ENCODE measurements around the gene DLGAP4.

DLGAP4 gene

DNA sequence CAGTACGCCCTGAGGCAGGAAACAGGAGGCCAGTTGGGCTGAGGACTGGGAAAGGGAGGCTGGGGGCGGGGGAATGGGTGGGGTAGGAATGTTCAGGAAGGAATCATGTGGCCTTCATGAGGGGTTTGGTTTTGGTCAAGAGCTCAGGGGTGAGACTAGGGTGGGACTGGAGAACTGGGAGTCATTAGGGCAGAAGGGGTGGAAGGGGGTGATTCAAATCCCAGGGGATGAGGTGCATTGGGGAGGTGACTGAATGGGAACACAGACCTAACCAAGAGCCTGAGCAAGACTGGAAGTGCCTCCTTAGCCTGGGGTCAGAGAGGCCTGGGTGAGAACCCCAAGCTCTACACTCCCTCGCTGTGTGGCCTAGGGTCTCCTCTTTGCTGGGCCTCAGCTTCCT, 86.8 kb downstream of the DLGAP4 start:
- no peaks in the 10 kb centered on the region for H4K20me1 ChIP-seq (ENCODE audit: insufficient read depth, low read length)
- no peaks in the 10 kb centered on the region for H3K9me3 ChIP-seq (replicated peaks; ENCODE audit: insufficient read depth, low read length)
- TF ChIP-seq, protein P1, sequence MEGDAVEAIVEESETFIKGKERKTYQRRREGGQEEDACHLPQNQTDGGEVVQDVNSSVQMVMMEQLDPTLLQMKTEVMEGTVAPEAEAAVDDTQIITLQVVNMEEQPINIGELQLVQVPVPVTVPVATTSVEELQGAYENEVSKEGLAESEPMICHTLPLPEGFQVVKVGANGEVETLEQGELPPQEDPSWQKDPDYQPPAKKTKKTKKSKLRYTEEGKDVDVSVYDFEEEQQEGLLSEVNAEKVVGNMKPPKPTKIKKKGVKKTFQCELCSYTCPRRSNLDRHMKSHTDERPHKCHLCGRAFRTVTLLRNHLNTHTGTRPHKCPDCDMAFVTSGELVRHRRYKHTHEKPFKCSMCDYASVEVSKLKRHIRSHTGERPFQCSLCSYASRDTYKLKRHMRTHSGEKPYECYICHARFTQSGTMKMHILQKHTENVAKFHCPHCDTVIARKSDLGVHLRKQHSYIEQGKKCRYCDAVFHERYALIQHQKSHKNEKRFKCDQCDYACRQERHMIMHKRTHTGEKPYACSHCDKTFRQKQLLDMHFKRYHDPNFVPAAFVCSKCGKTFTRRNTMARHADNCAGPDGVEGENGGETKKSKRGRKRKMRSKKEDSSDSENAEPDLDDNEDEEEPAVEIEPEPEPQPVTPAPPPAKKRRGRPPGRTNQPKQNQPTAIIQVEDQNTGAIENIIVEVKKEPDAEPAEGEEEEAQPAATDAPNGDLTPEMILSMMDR (IDR thresholded peaks at IDR 0.05; ENCODE audit: low read length), result no peak
- no peak for TF ChIP-seq EZH2 (optimal IDR thresholded peaks at IDR 0.05; ENCODE audit: low read depth, low read length)
- TF ChIP-seq EZH2phosphoT487 (IDR thresholded peaks at IDR 0.05; ENCODE audit: low read length), result no peak
- no peak for DNase-seq
- H3K9me2 ChIP-seq (replicated peaks; ENCODE audit: insufficient read depth, low read length), result no peaks in the 10 kb centered on the region
- no peak overlapping the region for H3K4me3 ChIP-seq (ENCODE audit: low read length)
- H2AFZ ChIP-seq (ENCODE audit: low read length), result no peak overlapping the region
- H3K4me1 ChIP-seq (ENCODE audit: low read length), result no peaks in the 10 kb centered on the region
- peaks cover 30% of the 10 kb centered on the region for H3K27me3 ChIP-seq (replicated peaks; ENCODE audit: insufficient read depth, low read length)
- no peak overlapping the region for H3K4me2 ChIP-seq (ENCODE audit: low read depth, low read length)
- H3K36me3 ChIP-seq (replicated peaks; ENCODE audit: insufficient read depth, low read length), result no peaks in the 10 kb centered on the region
- no peaks in the 10 kb centered on the region for H3F3A ChIP-seq (ENCODE audit: insufficient read depth, low read length)
- no peak overlapping the region for H3K27ac ChIP-seq (ENCODE audit: low read length)
- no peak overlapping the region for H3K9ac ChIP-seq (ENCODE audit: low read length)
- no peaks in the 10 kb centered on the region for H3K79me2 ChIP-seq (ENCODE audit: low read length)

DNA sequence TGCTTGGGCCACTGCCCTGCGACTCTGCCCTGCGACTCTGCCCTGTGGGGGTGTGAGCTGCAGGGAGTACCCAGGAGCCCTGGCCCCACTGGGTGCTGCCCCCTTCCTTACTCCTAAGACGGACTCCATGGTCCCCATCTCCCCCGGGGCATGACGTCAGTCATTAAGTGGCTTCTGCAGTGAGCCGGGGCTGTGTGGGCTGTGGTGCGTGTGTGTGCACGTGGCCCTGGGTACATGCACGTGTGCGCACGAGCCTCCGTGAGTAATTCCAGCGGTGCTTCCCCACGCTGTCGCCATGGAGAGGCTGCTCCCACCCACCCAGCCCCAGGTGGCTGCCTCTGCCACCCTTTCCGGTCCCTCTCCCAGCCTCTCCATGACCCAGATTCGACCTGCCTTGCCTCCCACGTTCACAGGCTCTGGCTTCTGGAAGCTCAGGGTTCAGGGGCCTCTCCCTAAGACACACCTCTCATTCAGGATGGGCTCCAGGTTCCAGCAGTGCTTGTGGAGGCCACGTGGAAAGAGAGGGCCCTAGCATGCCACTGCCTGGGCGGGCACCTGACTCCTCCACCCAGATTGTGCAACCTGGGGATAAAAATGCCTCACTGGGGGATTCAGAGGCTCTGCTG, 88.3 kb downstream of the DLGAP4 start:
- peaks cover 5% of the 10 kb centered on the region; the same call in 1 of the 2 replicates for H3K4me1 ChIP-seq (ENCODE audit: low read length)
- no peak for DNase-seq
- no peaks in the 10 kb centered on the region for H3K79me2 ChIP-seq (ENCODE audit: low read length)
- TF ChIP-seq, protein P1 (IDR thresholded peaks at IDR 0.05; ENCODE audit: low read length), result no peak
- TF ChIP-seq EZH2 (optimal IDR thresholded peaks at IDR 0.05; ENCODE audit: low read depth, low read length), result no peak
- no peak for TF ChIP-seq EZH2phosphoT487 (IDR thresholded peaks at IDR 0.05; ENCODE audit: low read length)
- H3K4me2 ChIP-seq (ENCODE audit: low read depth, low read length), result no peak overlapping the region
- no peak overlapping the region for H3K4me3 ChIP-seq (ENCODE audit: low read length)
- peaks cover 20% of the 10 kb centered on the region for H3K27me3 ChIP-seq (replicated peaks; ENCODE audit: insufficient read depth, low read length)
- H3K9me2 ChIP-seq (replicated peaks; ENCODE audit: insufficient read depth, low read length), result no peaks in the 10 kb centered on the region
- no peak overlapping the region for H3K27ac ChIP-seq (ENCODE audit: low read length)
- no peak overlapping the region for H3K9ac ChIP-seq (ENCODE audit: low read length)
- no peaks in the 10 kb centered on the region for H4K20me1 ChIP-seq (ENCODE audit: insufficient read depth, low read length)
- no peaks in the 10 kb centered on the region for H3K36me3 ChIP-seq (replicated peaks; ENCODE audit: insufficient read depth, low read length)
- no peaks in the 10 kb centered on the region for H3K9me3 ChIP-seq (replicated peaks; ENCODE audit: insufficient read depth, low read length)
- H3F3A ChIP-seq (ENCODE audit: insufficient read depth, low read length), result peaks cover 2% of the 10 kb centered on the region; the same call in 1 of the 2 replicates
- H2AFZ ChIP-seq (ENCODE audit: low read length), result no peak overlapping the region

DNA sequence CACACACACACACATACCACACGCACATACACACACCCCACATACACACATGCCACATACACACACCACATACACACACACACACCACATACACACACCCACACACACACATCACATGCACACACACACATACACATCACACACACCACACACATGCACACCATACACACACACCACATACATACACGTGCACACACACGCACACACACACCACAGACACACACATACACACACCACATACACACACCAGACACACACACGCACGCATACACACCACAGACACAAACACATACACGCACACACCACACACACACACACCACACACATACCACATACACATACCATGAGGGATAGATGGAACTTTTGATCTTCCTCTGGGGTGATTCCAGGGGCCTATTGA, 90.2 kb downstream of the DLGAP4 start:
- Histone ChIP-seq H3K9me2 (replicated peaks; ENCODE audit: insufficient read depth, low read length) (no peaks in the 10 kb centered on the region), H3K4me3 (ENCODE audit: low read length) (no peak overlapping the region), H3K9ac (ENCODE audit: low read length) (no peak overlapping the region), H3K79me2 (ENCODE audit: low read length) (no peaks in the 10 kb centered on the region), H4K20me1 (ENCODE audit: insufficient read depth, low read length) (no peaks in the 10 kb centered on the region), H3F3A (ENCODE audit: insufficient read depth, low read length) (peaks cover 2% of the 10 kb centered on the region; the same call in 1 of the 2 replicates), H2AFZ (ENCODE audit: low read length) (no peak overlapping the region), H3K36me3 (replicated peaks; ENCODE audit: insufficient read depth, low read length) (no peaks in the 10 kb centered on the region), H3K4me1 (ENCODE audit: low read length) (peaks cover 12% of the 10 kb centered on the region; the same call in 1 of the 2 replicates), H3K27ac (ENCODE audit: low read length) (no peak overlapping the region), H3K4me2 (ENCODE audit: low read depth, low read length) (no peak overlapping the region), H3K27me3 (replicated peaks; ENCODE audit: insufficient read depth, low read length) (peaks cover 17% of the 10 kb centered on the region), H3K9me3 (replicated peaks; ENCODE audit: insufficient read depth, low read length) (no peaks in the 10 kb centered on the region)
- no peak for DNase-seq
- no peak for TF ChIP-seq EZH2 (optimal IDR thresholded peaks at IDR 0.05; ENCODE audit: low read depth, low read length)
- no peak for TF ChIP-seq EZH2phosphoT487 (IDR thresholded peaks at IDR 0.05; ENCODE audit: low read length)
- TF ChIP-seq, protein P1 (IDR thresholded peaks at IDR 0.05; ENCODE audit: low read length), result no peak
